Astrocyte of the spinal cord (primary cell): ENCODE data around the gene GJA5.

ENCODE experiments used
- DNase-seq: peaks from one replicate; pipeline ENCODE4 v3.0.0; 2011; ENCODE audit warnings: low read depth, low spot score
- H3K4me3 ChIP-seq: 2 replicates; pipeline ENCODE4 v1.5.1; 2011; ENCODE audit warnings: low read depth, mild to moderate bottlenecking, low read length, moderate library complexity
- in situ Hi-C: cut with HindIII; loops from 2 replicates; pipeline ENCODE4 v1.10.0; 2017; ENCODE audit warnings: low sequenced_read_pairs
- TF ChIP-seq, protein P1 (sequence below): IDR thresholded peaks from 2 replicates; pipeline ENCODE4 v1.5.1; 2012; ENCODE audit warnings: low read depth, mild to moderate bottlenecking, low read length, inconsistent platforms

GJA5 gene

DNA sequence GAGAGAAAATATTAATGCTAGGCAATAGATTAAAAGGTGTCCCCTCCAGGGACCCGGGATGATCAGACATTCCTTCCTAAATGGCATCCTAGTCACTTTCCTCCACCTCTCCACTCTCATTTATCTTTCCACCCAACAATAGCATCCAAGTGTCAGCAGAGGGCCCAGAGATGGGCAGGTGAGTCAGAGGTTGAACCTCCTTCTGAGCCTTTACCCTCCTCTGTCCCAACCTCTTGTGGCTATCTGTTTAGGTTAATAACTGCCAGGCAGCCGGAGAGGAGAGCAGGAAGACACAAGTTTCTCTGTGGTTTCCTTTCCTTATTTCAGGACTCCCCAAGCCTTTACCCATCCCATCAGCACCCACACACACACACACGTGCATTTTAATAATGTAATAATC, 4.1 kb downstream of the GJA5 start:
- H3K4me3 ChIP-seq, result no peak overlapping the region
- TF ChIP-seq, protein P1, sequence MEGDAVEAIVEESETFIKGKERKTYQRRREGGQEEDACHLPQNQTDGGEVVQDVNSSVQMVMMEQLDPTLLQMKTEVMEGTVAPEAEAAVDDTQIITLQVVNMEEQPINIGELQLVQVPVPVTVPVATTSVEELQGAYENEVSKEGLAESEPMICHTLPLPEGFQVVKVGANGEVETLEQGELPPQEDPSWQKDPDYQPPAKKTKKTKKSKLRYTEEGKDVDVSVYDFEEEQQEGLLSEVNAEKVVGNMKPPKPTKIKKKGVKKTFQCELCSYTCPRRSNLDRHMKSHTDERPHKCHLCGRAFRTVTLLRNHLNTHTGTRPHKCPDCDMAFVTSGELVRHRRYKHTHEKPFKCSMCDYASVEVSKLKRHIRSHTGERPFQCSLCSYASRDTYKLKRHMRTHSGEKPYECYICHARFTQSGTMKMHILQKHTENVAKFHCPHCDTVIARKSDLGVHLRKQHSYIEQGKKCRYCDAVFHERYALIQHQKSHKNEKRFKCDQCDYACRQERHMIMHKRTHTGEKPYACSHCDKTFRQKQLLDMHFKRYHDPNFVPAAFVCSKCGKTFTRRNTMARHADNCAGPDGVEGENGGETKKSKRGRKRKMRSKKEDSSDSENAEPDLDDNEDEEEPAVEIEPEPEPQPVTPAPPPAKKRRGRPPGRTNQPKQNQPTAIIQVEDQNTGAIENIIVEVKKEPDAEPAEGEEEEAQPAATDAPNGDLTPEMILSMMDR, result no peak
- in situ Hi-C loops, result no loop called here
- no peak for DNase-seq

DNA sequence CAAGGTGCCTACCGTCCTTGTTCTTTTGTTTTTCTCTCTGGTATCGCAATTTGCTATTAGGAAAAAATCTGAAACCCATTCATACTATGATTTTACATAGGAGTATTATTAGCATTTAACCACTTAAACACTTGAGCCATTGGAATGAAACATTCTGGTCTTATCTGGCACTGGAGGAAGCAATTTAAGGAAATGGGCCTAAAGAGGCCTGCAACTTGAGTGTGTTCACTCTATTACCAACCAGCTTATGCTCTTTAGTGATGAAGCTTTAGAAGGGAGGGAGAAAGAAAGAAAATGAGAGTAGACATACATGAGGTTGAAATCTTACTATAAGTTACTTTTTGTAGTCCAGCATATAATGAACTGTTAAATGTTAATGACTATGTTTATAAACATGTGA, 5.7 kb downstream of the GJA5 start:
- TF ChIP-seq, protein P1, result no peak
- no peak for DNase-seq
- in situ Hi-C loops, result no loop called here
- no peak overlapping the region for H3K4me3 ChIP-seq

DNA sequence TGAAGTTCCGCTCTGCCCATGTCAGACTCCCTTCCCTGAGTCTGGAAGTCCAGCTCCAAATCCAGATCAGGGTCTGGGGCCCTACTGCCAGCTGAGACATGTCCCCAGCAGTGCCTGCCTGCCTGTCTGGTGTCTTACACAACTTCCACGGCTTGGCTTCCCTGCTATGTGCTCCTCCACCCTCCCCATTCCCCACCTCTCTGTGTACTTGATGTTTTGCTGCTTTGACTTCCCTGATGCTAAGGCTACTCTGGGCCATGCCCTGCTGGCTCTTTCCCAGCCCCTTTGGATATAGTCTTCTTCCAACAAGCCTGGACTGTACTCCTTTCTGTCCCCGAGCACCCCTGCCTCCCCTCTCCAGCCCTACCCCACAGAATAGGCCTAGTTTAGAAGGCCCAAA, 7.3 kb downstream of the GJA5 start:
- TF ChIP-seq, protein P1, result no peak
- in situ Hi-C loops, result no loop called here
- H3K4me3 ChIP-seq, result no peak overlapping the region
- no peak for DNase-seq

DNA sequence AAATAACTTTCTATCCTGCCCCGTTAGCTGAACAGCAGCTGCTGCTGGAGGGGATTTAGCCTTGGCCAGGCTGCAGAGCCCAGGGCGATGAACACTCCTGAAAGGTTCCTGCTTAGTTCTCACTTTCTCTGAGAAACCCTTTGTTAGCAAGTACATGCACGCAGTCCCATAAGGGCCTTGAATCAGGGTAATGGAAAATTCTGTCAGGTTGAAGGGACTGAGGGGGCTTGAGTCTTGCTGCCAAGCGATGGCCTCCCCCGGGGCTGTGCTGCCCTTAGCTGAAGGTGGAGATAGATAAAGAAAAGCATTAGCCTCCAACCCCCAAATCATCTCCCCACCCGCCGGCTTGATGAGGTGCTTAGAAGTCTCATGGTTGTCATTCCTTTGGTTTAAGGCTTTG, 7.9 kb downstream of the GJA5 start:
- no peak overlapping the region for H3K4me3 ChIP-seq
- in situ Hi-C loops, result no loop called here
- TF ChIP-seq, protein P1, result no peak
- DNase-seq, result no peak

DNA sequence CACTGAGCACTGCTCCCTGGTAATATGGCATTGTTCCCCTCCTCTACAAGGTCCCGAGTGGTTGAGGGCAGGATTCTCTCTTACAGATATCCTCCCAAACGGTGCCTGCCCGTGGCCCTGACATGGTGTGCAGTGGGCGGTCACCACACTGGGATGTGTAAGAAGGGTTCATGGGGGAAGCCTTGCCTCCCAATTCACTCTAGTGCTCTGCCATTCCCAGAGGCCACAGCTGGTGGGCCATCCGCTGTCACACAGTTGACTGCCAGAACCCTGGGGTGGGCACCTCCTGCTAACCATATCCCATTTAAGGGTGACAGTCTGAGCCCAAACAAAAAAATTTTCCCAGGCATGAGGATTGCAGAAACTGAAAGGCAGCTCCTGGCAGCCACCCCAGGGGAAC, 9.1 kb downstream of the GJA5 start:
- no peak for DNase-seq
- no peak overlapping the region for H3K4me3 ChIP-seq
- TF ChIP-seq, protein P1, result no peak
- in situ Hi-C loops, result no loop called here

DNA sequence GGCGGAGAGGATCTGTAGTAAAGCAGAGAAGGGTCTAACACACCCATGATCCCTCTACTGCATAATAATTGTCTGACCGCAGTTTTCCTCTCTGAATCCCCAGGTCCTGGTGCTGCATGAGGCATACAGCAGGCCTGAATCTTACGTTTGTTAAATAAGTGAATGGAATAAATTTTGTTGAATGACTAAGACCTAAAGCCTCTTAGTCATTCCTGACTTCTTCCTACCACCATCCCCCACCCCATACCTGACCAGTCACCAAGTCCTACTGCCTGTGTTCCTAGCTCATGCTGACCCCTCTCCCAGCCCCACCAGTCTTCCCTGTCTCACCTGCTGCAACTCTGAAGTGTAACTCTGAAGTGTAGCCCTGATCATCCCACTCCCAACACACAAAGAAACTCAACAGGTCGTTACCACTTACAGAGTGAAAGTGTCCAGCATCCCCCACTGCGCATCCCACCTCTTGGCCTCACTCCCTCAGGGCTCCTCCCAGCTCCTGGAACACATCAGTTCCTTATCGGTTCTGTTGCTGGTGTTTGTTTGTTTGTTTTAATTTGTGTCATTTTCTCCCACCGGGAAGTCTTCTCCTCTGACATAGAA, 9.7 kb downstream of the GJA5 start:
- DNase-seq, result no peak
- no peak overlapping the region for H3K4me3 ChIP-seq
- in situ Hi-C loops, result no loop called here
- TF ChIP-seq, protein P1, result no peak

DNA sequence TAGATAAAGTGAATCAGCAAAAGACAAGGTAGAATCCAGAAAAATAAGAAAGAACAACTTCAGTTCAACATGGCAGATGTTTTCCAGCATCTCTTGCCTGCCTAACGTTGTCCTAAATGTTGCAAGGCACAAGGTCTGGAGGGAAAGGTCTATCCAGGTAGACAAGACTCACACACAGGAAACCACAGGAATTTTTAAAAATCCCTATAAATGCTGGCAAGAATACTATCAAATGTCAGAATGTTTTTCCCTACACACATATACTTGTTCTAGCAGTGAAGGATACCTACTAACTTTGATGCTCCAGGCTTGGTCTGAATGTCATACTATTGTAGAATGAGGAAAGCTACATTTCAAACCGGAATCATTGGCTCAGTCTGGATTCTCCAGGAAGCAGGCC, 10.6 kb downstream of the GJA5 start:
- in situ Hi-C loops, result no loop called here
- DNase-seq, result no peak
- no peak overlapping the region for H3K4me3 ChIP-seq
- TF ChIP-seq, protein P1, result no peak
